ENCODE results near the gene TSC1.

- no peak for TF ChIP-seq CTCF (IDR thresholded peaks at IDR 0.05)
- TF ChIP-seq EP300 (IDR thresholded peaks at IDR 0.05), result no peak
- TF ChIP-seq POLR2A (IDR thresholded peaks at IDR 0.05), result no peak
- no peak for TF ChIP-seq POLR2AphosphoS5 (IDR thresholded peaks at IDR 0.05)
Measured at GRCh38 chr9:132970324-132971062, 26.1 kb upstream of the TSC1 start.

All from suprapubic skin (tissue), 4 donors.